Cerebellar nuclear complex (tissue), 1 donor: ENCODE results near the gene DND1.
"Not testable (repeated sequence)": the region's sequence is repeated elsewhere in the genome, so short reads cannot be mapped to it uniquely, and the experiment has no call there.

Experiments used
- DNase-seq, 2 experiments: peaks; one replicate each; lab custom pipeline; 2025; lab: John Stamatoyannopoulos, UW

The DND1 gene

DNA sequence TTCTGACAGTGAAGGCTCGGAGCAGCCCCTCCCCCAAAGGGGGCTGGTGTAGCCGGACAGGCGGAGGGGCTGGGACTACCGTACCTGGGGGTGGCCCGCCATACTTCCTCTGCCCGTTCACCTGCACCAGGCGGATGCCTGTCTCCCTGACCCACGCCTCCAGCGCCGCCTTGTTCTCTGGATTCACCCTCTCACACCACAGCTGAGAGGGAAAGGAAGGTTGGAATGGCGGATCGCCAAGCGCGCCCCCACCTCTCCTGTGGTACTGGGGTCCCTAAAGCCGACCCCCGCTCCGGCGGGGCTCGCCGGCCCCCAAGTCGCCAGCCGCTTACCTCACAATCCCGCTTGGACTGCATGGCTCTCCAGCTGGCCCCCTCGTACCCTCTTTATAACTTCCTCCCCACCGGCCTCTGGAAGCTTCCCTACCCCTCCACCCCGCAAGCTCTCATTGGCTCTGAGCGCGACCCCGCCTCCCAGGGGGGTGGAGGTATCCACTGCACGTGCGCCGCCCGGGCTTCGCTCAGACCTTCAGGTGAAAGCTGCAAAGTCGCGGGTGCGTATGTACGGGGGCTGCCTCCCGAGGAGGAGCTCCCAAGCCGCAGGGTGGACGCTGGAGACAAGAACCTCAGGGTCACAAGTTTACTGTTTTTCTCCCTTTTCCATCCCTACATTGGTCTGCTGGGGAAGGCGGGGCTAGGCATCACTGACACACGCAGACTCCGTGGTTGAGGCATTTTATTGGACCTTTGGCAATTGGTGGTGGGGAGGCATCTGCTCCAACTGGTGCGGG is at the start of gene DND1:
DND1 (minus strand) TSS at position 390 of the 790 bp plus-strand sequence; CDS start at position 356, 34 bp downstream.
- DNase-seq, result no peak

DNA sequence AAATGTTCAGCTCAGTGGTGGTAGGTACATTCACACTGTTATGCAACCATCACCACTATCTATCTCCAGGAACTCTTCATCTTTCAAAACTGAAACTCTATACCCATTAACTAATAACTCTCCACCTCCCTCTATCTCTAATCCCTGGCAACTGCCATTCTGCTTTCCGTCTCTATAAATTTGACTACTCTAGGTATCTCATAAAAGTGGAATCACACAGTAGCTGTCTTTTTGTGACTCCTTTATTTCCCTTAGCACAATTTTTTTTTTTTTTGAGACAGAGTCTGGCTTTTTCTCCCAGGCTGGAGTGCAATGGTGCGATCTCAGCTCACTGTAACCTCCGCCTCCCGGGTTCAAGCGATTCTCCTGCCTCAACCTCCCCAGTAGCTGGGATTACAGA is 48.0 kb upstream of the DND1 start:
- not testable (repeated sequence) for DNase-seq

DNA sequence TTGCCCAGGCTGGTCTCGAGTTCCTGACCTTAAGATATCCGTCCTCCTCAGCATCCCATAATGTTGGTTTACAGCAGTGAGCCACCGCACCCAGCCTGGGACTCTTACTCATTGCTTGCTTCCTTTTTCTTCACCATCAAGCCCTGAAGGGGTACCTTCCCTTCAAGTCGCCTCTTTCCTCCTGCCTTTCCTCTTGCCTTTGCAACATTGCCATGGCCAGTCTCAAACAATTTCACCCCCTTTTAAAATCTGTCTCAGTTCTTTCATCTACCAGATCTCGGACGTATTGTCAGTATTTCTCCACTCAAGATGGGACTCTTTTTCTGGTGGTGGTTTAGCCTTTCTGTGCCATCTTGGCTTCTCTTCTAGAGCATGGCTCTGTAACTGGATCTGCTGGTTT is 47.4 kb upstream of the DND1 start:
- not testable (repeated sequence) for DNase-seq

DNA sequence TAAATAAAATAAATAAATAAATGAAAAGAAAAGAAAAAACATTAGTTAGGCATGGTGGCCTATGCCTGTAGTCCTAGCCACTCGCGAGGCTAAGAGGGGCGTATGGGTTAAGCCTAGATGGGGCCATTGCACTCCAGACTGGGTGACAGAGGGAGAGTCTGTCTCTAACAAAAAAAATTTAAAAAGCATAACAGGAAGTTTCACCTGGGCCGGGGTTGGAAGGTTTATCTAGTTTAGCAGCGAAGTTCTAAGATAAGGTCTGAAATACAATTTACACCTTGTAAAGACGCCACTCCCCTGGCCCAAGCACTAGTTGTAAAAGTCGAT is 44.9 kb upstream of the DND1 start:
- no peak for DNase-seq

DNA sequence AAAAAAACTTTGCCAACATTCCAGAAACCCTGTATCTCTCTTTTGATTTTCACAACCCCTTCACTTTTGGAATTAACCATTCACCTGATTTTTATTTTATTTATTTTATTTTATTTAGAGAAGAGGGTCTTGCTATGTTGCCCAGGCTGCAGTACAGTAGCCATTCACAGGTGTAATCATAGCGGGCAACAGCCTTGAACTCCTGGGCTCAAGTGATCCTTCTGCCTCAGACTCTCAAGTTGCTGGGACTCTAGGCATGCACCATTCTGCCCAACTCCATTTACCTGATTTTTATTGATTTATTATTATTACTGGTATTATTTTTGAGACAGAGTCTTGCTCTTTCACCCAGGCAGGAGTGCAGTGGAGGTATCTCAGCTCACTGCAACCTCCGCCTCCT is 42.9 kb upstream of the DND1 start:
- not testable (repeated sequence) for DNase-seq

DNA sequence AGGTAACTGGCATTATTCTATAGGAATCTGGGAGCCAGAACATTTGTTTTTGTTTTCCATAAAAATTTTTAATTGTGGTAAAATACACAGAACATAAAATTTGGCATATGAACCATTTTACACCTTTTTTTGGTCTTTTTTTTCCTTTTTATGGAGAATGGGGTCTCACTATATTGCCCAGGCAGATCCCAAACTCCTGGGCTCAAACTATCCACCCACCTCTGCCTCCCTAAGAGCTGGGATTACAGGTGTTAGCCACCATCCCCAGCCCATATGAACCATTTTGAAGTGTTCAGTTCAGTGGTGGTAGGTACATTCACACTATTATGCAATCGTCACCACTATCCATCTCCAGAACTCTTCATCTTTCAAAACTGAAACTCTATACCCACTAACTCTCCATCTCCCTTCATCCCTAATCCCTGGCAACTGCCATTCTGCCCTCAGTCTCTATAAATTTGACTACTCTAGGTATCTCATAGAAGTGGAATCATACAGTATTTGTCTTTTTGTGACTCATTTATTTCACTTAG is 40.3 kb upstream of the DND1 start:
- DNase-seq, result no peak

DNA sequence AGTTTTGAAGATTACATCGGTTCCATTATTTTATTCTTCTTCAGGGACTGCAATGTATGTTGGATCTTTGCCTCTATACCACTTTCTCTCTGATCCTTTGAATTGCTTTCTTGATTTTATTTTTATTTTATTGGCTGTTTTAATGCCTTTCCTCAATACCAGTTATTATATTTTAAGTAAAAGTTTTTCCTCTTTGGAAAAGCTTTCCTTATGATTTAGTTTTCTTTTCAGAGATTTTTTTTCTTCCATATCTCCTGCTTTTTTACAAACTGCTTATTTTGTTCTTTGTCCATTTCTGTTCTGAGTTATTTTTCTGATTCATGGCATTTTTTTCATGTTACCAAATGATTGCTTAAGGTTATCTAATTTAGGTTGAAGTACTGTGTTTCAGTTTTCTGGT is 38.4 kb upstream of the DND1 start:
- DNase-seq, result no peak

DNA sequence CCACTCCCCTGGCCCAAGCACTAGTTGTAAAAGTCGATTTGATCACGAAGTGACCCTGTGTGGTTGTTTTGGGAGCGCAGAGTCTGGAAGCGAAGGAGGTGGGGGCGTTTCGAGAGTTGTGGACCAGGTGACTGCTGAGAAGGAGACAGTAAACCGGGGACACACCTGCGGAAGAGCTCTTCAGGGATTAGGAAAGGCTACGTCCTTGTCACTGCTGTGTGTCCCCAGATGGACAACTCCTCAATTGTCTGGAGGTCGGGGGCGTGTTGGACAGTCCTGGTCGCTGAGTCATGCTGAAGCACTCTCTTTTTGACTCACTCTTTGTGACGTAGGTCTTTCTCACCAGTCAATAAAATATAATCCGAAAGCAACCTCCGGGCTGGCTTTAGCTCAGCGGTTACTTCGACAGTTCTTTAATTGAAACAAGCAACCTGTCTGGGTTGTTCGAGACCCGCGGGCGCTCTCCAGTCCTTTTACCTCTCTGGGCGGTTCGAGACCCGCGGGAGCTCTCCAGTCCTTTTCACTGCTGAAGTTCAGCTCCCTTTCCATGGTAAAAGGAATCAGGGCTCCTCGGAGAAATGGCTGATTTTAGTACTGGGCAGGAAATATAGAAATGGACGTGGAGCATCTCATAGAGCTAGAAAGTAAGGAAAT is 37.6 kb upstream of the DND1 start:
- DNase-seq, result peak in 1 of 2 experiments; percentile 32

DNA sequence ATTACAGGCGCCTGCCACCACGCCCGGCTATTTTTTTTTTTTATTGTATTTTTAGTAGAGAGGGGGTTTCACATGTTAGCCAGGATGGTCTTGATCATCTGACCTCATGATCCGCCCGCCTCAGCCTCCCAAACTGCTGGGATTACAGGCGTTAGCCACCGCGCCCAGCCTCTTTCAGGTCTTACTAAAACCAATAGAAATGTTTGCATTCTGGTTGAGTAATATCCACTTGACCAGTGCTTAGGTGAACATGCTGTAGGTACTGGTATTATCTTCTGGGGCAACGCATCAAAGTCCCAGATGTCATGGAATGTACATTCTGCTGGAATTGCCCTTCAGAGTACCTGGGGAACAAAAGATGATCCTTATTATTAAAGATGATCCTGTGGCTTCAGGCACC is 35.4 kb upstream of the DND1 start:
- DNase-seq, result not testable (repeated sequence)

DNA sequence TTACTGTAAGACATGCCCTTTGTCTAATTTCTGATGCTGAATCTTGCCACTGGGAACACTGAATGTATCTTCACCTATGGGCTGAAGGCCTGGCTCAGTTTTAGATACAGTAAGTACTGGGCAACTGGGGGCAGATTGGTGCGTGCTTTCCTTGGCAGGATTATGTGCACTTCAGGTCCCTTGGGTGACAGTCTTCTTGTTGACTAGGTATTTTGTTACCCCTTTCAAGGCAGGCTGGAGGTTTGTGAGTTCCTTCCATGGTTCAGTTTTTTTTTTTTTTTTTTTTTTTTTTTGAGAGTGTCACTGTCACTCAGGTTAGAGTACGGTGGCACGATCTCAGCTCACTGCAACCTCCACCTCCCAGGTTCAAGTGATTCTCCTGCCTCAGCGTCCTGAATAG is 34.4 kb upstream of the DND1 start:
- DNase-seq, result no peak

DNA sequence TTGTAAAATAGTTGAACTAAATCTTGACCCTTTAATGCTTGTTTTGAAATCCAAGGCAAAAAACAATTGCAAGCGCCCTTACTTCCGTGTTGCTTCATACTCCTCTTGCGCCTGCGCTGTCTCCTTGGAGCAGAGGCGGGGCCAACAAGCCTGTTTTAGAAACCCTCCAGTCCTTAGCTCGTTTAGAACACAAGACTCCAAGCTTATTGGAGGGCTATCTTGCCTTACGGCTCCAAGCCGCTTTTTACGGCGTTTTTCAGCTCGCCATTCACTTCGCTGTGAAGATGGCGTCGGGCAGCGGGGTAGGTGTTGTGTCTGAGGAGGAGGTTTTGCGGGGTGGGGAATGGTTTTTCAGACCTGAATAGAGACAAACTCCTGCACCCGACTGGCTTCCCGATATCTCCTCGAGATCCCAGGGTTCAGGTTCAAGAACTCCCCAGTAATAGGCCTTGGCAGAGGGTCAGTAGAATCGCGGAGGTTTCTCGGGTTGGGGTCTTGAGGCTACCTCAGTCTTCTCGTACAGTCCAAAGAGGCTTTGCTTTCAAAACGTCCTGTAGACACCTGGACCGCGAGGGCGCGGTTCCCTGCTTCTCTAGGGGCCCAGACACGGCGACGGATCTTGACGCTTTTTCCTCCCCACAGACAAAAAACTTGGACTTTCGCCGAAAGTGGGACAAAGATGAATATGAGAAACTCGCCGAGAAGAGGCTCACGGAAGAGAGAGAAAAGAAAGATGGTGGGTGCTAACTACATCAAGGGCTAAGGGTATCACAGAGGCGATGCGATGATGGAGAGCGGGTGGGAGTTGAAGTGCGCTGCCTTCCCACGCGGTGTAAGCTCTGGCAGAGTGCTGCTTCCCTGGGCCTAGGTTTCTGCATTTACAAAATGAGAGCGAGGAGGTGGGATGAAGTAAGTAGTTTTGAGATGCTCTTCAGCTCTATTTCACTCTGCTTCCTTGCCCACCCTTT is 27.1 kb upstream of the DND1 start, which contains the start of gene ZMAT2:
ZMAT2 (plus strand) TSS at position 271 of the 968 bp plus-strand sequence; CDS start at position 285, 14 bp downstream.
- DNase-seq, result peak; percentile 86 to 96

DNA sequence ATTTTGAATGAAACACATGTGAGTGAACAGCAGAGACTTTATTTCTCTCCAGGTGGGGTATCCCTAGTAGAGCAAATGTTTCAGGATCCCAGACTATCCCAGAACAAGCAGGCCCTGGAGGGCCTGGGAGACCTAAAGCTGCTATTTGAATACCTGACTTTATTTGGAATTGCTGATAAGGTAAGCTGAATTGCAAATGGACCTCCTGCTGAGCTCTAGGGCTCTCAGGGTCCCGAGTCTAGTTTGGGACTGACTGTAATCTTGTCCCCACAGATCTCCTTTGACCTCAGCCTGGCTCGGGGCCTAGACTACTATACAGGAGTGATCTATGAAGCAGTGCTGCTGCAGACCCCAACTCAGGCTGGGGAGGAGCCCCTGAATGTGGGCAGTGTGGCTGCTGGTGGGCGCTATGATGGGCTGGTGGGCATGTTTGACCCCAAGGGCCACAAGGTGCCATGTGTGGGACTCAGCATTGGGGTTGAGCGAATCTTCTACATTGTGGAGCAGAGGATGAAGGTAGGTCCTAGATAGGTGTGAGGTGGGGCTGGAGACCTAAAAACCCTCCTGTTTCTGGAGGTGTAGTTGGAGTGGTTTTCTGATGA is 23.6 kb upstream of the DND1 start:
- no peak for DNase-seq

DNA sequence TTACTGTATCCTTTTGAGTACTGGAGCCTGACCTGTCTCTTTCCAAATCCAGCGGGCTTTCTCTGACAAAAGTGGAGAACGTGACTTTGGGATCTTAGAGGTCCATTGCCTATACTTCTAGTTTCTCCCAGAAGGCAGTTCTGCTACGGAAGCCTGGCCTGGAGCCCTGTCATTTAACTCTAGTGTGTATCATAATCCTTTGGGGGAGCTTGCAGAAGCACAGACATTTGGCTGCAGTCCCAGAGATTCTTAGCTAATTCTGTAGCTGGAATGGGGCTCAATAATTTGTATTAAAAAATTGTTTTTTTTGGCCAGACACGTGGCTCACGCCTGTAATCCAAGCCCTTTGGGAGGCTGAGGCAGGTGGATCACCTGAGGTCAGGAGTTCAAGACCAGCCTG is 20.9 kb upstream of the DND1 start:
- no peak for DNase-seq

DNA sequence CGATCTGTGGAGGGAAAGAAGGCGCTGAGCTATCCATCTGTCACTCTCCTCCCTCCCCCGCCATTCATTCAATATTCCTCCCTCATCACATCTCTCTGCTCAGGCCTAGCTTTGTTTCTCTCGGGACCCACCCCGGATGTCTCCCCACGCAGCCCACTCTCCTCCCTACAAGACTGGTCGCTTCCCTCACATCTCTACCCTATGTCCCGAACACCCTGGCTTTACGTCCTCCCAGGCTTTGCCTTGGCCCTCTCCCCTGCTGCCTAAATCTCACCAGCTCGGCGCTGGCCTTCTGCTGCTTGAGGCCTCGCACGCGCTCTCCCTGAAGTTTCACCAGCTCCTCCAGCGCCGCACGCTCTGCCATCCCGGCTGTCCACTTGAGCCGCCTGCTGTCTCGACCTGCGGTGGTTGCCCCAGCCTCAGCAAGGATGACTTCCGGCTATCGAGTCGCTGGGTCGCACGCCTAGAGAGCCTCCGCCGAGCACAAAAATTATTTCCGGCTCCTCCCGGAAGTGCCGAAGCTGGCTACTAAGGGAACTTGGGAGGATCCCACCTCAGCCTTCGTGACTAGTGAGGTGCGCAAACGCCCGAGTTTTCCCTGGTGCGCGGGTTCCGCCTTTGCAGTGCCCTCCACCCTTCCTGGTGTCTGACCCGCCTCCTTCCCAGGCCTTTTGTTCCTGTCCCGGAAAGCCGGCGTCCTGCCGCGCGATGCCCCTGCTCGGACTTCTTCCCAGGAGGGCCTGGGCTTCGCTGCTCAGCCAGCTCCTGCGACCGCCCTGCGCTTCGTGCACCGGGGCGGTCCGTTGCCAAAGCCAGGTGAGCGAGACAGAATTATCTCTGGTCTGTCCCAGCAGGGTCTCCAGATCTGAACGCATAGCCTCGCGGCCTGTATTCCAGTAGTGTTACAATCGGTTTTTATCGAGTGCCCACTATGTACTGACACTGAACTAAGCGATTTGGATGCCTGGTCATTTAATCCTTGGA is 17.9 kb upstream of the DND1 start, which contains the start of the genes HARS1 and HARS2:
HARS1 (minus strand) TSS at position 430 of the 984 bp plus-strand sequence; CDS start at position 364, 66 bp downstream.
HARS2 (plus strand) TSS at position 515 of the 984 bp plus-strand sequence; CDS start at position 709, 194 bp downstream.
- DNase-seq, result peak; percentile 53 to 79

DNA sequence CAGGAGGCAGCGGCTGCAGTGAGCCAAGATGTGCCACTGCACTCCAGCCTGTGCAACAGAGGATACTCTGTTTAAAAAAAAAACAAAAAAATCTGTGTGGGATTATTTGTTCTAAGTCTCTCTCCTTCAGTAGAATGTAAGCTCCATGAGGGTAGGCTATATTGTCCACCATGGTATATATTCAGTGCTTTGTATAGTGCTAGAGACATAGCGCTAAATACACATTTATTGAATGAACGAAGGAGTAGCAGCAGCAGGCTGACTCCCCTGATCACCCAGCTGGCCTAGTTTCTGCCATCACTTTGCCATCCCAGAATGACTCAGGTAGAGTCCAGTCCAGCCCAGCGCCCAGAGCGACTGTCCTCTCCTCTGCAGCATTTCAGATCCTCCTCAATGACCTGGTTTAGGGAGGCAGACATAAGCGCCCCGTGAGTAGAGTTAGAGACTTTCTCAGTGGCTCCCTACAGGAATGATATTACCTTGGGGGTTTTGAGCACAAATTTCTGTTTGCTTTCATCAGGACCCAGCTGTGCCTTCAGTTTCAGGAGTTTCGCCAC is 17.1 kb upstream of the DND1 start:
- DNase-seq, result no peak

DNA sequence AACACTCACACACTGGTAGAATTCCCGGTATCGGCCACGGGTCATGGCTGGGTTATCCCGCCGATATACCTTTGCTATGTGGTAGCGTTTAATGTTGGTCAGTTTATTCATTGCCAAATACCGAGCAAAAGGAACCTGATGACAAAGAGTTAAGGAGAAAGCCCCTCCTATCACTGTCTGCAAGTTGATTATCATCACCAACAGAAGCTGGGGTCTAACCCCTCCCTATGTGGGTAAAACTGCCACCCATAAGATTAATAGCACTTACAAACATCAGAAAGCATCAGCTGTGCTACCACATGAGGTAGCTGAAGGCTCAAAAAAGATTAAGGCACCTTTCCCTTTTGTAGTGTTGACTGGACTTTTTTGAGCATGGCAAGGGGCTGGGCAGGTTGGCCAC is 5.6 kb upstream of the DND1 start:
- no peak for DNase-seq

DNA sequence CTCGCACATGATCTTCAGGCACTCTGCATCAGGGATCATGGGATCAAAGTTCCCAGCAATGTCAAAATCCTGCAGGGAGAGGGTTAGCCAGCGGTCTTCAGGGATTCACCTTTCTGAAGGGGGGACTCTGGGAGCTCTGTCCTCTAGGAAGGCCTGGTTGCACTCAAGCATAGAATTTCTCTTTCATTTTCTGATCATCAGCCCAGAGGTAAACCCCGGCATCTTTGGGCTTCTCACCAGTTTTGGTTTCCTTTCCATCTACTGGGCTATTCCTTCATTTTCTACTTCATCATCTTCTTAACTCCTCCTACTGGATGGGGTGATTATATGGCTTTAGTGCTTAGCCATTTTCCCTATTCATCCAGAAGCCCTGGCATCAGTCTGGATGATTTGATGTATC is 4.6 kb upstream of the DND1 start:
- no peak for DNase-seq

DNA sequence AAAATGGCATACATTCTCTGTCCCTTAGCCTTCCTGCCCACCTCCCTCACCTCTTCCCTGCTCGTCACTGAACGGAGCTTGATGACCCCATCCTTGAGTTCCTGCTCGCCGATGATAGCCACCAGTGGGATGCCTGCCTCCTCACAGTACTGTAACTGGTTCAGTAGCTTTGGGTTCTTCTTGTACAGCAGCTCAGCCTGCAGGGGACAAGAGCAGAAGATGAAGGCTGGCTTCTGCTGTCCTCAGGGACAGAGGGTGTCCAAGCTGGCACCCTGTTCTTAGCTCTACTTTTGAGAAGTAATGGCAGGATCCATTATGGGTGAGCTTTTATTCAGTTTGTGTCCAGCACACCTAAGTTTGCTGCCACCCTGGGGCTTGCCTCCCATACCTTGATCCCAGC is 1.3 kb upstream of the DND1 start:
- DNase-seq, result no peak

DNA sequence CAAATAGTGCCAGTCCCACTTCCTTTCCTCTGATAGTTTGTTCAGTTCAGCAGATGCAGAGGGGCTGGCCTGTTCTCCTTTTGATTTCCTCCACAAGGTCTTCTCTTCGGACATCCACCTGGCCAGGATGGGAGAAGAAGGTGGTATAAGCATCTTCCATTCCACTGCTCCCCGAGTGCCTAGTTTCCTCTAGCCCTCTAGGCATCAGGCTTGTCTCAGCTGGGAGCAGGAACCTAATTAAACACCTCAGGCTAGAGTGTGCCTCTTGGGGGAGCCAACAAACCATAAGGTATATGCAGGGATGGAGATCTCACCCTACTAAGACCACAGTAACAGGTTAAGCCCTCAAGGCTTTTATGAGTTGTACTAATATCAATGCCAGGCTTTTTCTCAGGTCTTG is 835 bp upstream of the DND1 start:
- no peak for DNase-seq
